GM19193 (cell line): ENCODE data around the gene RAVER2.

Experiments used
- POLR2A ChIP-seq: IDR thresholded peaks from 4 replicates; pipeline ENCODE4 v1.6.1; 2011; ENCODE audit not compliant: insufficient read depth, insufficient read length; ENCODE audit errors: extremely low read depth

RAVER2 gene

DNA sequence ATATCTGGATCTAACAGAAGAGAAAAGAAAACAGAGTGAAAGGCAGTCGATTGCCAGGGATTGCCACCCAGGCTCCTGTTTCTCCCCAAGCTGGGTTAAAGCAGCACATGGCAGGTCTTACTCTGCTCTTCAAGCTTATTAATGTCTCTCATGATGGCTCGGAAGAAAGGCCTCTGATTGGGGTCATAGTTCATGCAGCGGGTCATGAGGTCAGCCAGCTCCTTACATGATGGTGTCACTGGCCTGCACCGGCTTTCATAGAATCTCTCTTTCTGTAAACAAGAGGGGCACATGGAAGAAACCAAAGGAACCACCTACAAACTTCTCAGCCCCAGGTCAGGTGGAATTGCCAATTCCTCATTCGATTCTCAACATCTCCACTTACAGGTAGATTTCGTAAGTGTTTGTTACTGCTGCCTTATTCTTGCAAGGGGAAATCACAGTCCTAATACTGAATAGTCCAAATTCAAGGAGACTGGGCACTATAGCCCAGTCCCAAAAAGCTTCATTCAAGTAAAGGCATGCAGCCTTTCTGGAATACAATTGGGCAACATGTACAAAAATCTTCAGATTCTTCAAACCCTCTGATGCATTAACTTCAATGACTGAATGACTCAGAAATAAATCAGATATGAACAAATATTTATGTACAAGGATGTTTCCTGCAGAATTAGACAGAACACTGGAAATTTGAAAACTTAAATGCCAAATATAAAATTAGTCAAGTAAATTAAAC is 96.6 kb downstream of the RAVER2 start:
- no peak for TF ChIP-seq POLR2A

- TF ChIP-seq POLR2A = no peak
These were observed 97.3 kb downstream of the RAVER2 start for GRCh38 chr1:64842224-64842623.

- TF ChIP-seq POLR2A = no peak
These were observed 98.8 kb downstream of the RAVER2 start for GRCh38 chr1:64843675-64844074.

GRCh38 chr1:64844175-64844574 is 99.3 kb downstream of the RAVER2 start:
- no peak for TF ChIP-seq POLR2A

DNA sequence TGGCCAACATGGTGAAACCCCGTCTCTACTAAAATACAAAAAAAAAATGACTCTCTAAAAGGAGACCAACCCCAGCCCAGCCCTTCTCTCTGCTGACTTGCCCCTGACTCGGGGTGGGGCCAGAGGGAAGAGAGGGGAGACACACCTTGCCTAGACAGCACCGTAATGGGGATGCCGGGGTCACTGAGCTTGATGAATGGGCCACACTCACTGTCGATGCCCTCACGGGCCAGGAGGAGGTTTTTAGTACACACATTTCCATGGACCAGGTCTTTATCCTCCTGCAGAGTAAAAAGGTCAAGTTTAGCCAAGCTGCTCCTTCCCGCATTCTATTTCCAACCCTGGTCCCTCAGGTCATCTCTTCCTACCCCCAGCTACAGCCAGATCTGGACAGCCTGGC is 99.7 kb downstream of the RAVER2 start:
- TF ChIP-seq POLR2A = no peak

DNA sequence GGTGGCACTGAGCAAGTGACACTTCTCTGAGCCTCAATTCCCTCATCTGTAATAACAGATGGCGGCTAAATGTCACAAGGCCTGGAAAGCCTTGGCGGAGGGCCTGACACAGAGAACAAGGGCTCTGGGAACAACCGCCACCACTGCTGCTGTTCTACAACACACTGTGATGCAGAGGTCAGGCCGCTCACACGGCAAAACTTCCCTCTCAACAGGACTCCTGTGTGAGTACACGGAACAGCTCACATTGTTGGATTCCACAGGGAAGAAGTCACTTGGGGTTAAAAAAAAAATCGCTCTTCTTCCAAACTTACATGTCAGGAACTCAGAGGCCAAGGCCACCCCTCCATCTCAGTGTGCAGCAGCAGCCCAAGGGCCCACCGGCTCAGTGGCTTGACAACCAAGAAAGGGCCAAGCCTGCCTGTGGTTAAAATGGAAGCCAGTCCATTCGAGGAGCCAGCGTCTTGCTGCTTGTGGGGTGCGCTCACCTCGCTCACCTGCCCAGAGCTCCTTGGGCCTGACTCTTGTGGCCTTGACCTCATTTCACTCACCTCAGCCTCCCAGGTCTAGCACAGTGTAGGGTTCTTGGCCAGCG is 101.1 kb downstream of the RAVER2 start:
- no peak for TF ChIP-seq POLR2A

GRCh38 chr1:64846573-64847430 is 101.9 kb downstream of the RAVER2 start:
- TF ChIP-seq POLR2A = no peak

- no peak for TF ChIP-seq POLR2A
These were observed 102.8 kb downstream of the RAVER2 start for GRCh38 chr1:64847666-64848065.

GRCh38 chr1:64848136-64848535 is 103.3 kb downstream of the RAVER2 start:
- no peak for TF ChIP-seq POLR2A

GRCh38 chr1:64848803-64849202 is 103.9 kb downstream of the RAVER2 start:
- TF ChIP-seq POLR2A = no peak

DNA sequence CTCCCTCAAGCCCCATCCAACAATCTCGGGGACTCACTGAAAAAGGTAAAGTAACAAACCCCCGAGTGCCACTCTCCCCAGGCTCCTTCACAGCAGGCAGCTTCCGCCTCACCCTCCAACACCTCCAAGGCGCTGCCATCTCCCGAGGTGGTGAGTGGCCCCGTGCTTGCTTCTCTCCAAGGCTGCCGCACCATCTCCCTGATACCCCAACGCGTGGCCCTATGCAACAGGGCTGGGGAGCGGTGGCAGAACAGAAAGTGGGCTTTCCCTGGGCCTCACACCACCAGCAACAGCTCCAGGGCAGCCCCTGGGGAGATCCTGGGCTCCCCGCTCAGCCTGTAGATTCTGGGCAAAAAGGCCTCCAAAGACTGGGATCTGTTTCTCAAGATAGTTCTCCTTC is 105.1 kb downstream of the RAVER2 start:
- TF ChIP-seq POLR2A = no peak

DNA sequence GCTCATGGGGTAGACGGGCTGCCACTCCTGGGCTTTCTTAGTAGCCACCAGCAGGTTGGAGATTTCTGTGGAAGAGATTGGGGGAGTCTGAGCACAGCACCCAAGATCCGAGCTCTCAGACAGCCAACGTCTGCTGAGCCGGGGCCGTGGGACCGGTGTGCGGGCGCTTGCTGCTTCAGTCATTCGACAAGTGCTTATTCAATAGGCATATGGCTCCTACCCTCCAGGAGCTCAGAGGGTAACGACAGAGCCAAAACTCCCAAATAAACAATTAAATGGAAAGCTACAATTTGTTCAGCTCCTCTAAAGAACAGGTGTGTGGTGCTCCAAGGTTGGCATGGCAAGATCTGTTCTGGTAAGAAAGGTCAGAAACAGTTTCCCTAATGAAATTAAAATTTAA is 106.0 kb downstream of the RAVER2 start:
- no peak for TF ChIP-seq POLR2A

- no peak for TF ChIP-seq POLR2A
These were observed 106.8 kb downstream of the RAVER2 start for GRCh38 chr1:64851664-64852063.

DNA sequence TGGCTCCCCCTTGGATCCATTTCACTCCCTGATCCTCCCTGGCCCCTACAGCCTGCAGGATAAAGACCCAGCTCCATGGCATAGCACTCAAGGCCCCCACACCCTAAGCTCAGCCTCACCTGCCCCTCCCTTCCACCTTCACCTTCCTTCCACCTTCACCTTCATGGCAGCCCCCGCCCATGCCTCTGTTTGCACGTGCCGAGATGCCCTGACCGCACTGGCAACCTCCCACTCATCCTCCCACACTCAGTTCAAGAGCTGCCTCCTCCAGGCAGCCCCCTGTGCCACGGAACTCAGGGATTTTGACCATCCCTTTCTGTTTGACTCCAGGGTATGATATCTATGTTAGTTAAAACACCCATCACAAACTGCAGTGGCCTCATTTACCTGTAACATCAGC is 109.8 kb downstream of the RAVER2 start:
- TF ChIP-seq POLR2A = no peak

DNA sequence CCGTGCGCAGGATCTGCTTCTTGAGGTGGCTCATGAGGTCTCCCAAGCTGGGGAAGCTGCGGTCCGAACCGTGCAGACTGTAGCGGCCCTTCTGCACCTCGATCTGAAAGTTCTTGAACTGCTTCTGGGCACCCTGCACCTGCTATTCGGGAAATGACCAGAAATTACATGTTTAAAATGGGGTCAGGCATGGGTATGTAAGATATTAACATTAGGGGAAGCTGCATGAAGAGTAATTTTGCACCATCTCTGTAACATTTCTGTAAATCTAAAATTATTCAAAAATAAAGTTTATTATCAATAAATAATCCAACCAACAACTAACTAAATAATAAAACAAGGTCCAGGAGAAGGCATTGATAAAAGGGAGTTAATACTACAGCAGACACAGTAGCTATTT is 110.7 kb downstream of the RAVER2 start:
- TF ChIP-seq POLR2A = no peak

- TF ChIP-seq POLR2A = no peak
These were observed 111.7 kb downstream of the RAVER2 start for GRCh38 chr1:64856553-64856952.
